Activated CD8-positive, alpha-beta memory T cell treated with anti-CD3 and anti-CD28 coated beads for 24 hours (primary cell): ENCODE measurements around the gene STYXL2.

ENCODE experiments used
- DNase-seq: peaks from one replicate; pipeline ENCODE4 v3.0.0-alpha.2; 2020

Gene STYXL2

GRCh38 chr1:167081594-167082156, 12.2 kb upstream of the STYXL2 start:
- no peak for DNase-seq

- no peak for DNase-seq
Measured at GRCh38 chr1:167082511-167083027, 11.3 kb upstream of the STYXL2 start.

- DNase-seq: no peak
Measured at GRCh38 chr1:167083066-167083665, 10.7 kb upstream of the STYXL2 start.

- no peak for DNase-seq
Measured at GRCh38 chr1:167083871-167084270, 10.0 kb upstream of the STYXL2 start.

GRCh38 chr1:167084757-167085156, 9.1 kb upstream of the STYXL2 start:
- no peak for DNase-seq

DNA sequence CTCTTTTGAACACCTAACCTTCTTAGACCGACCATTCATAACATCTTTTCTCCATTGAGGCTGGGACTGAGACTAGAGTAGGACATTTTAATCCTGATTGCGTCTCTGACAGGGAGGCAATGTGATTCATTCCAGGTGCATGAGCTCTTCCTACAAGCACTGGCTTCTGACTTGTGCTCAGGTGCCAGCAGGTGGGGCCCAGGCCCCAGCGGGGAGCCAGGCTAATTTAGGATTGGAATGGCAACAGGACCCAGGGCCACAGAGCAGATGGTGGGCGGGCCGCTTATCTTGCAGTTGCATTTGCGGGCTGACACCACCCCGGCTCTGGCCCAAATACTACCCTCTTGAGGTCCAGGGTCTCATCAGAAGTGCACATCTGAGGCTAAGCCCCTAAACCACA, 7.8 kb upstream of the STYXL2 start:
- no peak for DNase-seq

DNA sequence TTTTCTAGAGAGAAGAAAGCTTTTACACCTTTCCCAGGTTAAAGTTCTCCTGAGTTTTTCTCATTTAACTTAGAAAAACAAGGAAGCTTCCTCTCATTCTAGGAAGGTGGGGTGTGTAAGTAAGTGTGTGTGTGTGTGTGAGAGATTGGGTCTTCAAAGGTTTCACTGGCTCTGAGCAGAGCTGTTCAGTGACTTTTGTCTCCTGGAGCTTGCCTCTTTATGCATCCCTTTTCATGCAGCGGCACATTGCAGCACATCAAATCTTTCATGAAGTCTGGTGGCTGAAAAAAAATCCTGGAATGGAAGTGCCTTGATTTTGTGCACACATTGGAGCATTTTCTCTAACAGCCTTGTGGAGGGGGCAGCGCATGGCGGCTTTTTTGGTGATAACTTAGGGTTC, 7.1 kb upstream of the STYXL2 start:
- no peak for DNase-seq

- no peak for DNase-seq
Measured at GRCh38 chr1:167088746-167089417, 5.0 kb upstream of the STYXL2 start.

- no peak for DNase-seq
Measured at GRCh38 chr1:167089939-167090313, 3.9 kb upstream of the STYXL2 start.

DNA sequence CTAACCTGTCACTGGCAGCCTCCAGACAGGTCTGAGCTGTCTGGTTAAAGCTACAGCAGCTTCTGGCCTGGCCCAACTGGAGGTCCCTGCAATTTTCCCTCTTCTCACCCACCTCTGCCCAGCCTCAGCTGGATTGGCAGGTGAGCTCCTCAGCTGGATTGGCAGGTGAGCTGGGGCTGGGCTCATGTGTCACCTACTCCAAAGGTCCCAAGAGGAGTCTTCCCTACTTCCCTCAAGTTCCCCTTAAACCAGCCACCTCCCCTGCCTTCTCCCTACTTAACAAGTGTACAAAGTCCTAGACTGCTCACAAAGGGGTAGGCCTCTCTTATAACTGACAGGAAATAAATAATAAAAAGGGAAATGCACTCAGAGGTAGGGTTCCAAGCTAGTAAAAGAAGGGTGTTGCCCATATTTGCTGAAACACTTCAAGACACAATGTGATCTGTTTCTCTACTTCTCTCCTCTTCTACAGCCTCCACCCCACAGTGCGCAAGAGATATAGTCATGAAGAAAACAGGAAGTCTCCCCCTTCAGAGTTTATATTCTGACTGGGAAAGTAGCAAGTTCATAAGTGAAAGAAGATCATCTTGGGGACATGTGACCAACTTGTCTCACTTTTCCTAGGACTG, 3.4 kb upstream of the STYXL2 start, which contains the start of gene GPA33:
GPA33 (minus strand) TSS at position 64 of the 629 bp plus-strand sequence. CDS start 90 bp downstream, outside the sequence.
- DNase-seq: no peak

GRCh38 chr1:167092653-167093052, 1.2 kb upstream of the STYXL2 start:
- DNase-seq: no peak

DNA sequence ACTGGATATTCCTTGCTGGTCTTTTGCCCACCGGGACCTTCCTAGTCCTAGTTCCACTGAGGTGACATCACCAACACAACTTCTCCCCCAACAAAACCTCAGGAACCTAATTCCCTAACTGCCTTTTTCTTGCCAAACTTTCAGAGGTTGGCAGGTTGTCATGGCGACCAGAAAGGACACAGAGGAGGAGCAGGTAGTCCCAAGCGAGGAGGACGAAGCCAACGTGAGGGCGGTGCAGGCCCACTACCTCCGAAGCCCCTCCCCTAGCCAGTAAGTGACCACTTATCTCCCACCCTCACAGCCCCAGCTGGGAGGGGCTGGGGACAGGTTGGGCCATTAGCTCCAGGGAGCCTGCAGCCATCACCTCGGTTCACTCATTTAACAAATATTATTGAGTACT, 815 bp downstream of the STYXL2 start:
- no peak for DNase-seq

GRCh38 chr1:167095368-167095767, 1.5 kb downstream of the STYXL2 start:
- no peak for DNase-seq

DNA sequence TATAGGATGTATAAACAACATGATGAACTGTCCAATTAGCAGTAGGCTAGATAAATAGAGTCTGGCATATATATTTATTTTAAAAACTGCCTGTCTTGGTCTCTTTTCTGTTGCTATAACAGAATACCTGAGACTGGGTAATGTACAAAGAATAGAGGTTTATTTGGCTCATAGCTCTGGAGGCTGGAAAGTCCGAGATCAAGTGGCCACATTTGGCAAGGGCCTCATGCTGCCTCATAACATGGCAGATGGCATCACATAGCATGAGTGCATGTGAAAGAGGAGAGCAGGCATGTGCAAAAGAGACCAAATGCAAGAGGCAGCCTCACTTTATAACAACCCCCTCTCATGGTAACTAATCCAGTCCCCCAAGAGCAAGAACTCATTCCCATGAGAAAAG, 6.0 kb downstream of the STYXL2 start:
- DNase-seq: no peak

GRCh38 chr1:167100730-167101129, 6.9 kb downstream of the STYXL2 start:
- no peak for DNase-seq

DNA sequence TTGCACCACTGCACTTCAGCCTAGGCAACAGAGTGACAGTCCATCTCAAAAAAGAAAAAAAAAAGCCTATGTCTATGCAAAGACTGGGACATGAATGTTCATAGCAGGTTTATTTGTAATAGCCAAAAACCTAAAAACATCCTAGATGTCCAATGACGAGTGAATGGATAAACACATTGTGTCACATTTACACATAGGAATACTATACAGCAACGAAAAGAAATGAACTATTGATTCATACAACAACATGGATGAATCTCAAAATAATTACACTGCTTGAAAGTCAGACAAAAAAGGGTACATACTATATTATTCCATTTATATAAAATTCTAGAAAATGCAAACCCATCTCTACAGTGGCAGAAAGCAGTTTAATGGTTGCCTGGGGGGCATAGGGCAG, 7.9 kb downstream of the STYXL2 start:
- DNase-seq: no peak

DNA sequence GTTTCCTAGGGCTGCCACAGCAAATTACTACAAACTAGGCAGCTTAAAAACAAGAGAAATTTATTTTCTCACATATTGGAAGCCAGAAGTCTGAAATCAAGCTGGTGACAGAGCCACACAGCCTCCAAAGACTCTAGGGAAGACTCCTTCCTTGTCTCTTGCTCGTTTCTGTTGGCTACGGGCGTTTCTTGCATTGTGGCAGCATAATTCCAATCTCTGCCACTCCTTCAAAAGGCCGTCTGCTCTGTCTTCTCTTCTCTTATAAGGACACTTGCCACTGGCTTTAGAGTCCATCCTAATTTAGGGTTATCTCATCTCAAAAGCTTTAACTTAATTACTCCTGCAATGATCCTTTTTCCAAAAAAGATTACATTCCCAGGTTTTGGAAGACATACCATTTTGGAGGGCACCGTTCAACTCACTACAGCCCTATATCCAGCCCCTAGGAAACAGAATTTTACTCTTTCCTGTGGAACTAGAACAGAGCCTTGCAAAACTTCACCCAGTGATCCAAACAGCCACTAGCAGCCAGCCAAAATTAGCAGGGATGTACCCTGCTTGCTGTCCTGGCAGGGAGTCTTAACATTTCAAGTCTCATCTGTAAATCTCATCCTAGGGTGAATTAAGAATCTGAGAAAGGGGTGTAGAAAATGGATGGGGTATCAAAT, 9.2 kb downstream of the STYXL2 start:
- no peak for DNase-seq

GRCh38 chr1:167104256-167104633, 10.4 kb downstream of the STYXL2 start:
- DNase-seq: no peak

- DNase-seq: no peak
Measured at GRCh38 chr1:167105271-167106118, 11.6 kb downstream of the STYXL2 start.

GRCh38 chr1:167106119-167106461, 12.2 kb downstream of the STYXL2 start:
- DNase-seq: no peak

- DNase-seq: no peak
Measured at GRCh38 chr1:167107456-167107855, 13.6 kb downstream of the STYXL2 start.

GRCh38 chr1:167109125-167109524, 15.2 kb downstream of the STYXL2 start:
- no peak for DNase-seq
